ENCODE measurements around the gene ERCC6L2.

GRCh38 chr9:95876595-95876994, 1.1 kb downstream of the ERCC6L2 start:
- TF ChIP-seq MYBL2 (CRISPR knock-in tag; IDR thresholded peaks at IDR 0.05) = no peak
- no peak for TF ChIP-seq CTCF (IDR thresholded peaks at IDR 0.05)
- no peak for TF ChIP-seq HMGXB4 (CRISPR knock-in tag; IDR thresholded peaks at IDR 0.05)
- TF ChIP-seq AFF4 (CRISPR knock-in tag; IDR thresholded peaks at IDR 0.05; ENCODE audit: borderline replicate concordance) = no peak
- no peak for TF ChIP-seq PRRX2 (CRISPR knock-in tag; IDR thresholded peaks at IDR 0.05)
- TF ChIP-seq ZNF121 (CRISPR knock-in tag; IDR thresholded peaks at IDR 0.05) = no peak
- no peak for TF ChIP-seq ATF2 (CRISPR knock-in tag; IDR thresholded peaks at IDR 0.05; ENCODE audit: borderline replicate concordance, low read depth)
- no peak for TF ChIP-seq PREB (CRISPR knock-in tag; IDR thresholded peaks at IDR 0.05; ENCODE audit: borderline replicate concordance)
- TF ChIP-seq STAT6 (CRISPR knock-in tag; conservative IDR thresholded peaks at IDR 0.05; ENCODE audit: low read depth) = no peak
- no peak for TF ChIP-seq NFYB (CRISPR knock-in tag; conservative IDR thresholded peaks at IDR 0.05; ENCODE audit: low read depth)

Data from WTC11 (cell line).